Fibroblast of mammary gland (primary cell): ENCODE results near the gene SPATA17.

Experiments used
- DNase-seq: peaks from one replicate; pipeline ENCODE4 v3.0.0-alpha.2; 2010; ENCODE audit warnings: low read depth
- H3K4me3 ChIP-seq: 2 replicates; pipeline ENCODE4 v1.5.1; 2011; ENCODE audit warnings: low read depth, mild to moderate bottlenecking, low read length, moderate library complexity; ENCODE audit not compliant: control insufficient read depth
- CTCF ChIP-seq: conservative IDR thresholded peaks from 2 replicates; pipeline ENCODE4 v1.5.1; 2011; ENCODE audit warnings: low read depth, low read length, inconsistent platforms; ENCODE audit not compliant: control insufficient read depth, insufficient read depth

Gene SPATA17

GRCh38 chr1:217885181-217885580 lies 254.0 kb downstream of the SPATA17 start:
- H3K4me3 ChIP-seq: no peak overlapping the region
- DNase-seq: no peak
- TF ChIP-seq CTCF: no peak

- DNase-seq: no peak
- H3K4me3 ChIP-seq: no peak overlapping the region
- TF ChIP-seq CTCF: no peak
These were observed 257.2 kb downstream of the SPATA17 start for GRCh38 chr1:217888328-217888727.

GRCh38 chr1:217889401-217889800 lies 258.3 kb downstream of the SPATA17 start:
- no peak overlapping the region for H3K4me3 ChIP-seq
- peak; percentile 13 for TF ChIP-seq CTCF
- peak; percentile 3 for DNase-seq

- no peak for DNase-seq
- H3K4me3 ChIP-seq: no peak overlapping the region
- no peak for TF ChIP-seq CTCF
These were observed 260.8 kb downstream of the SPATA17 start for GRCh38 chr1:217891966-217892365.

GRCh38 chr1:217892750-217893149 lies 261.6 kb downstream of the SPATA17 start:
- peak; percentile 3 for DNase-seq
- TF ChIP-seq CTCF: no peak
- H3K4me3 ChIP-seq: no peak overlapping the region

GRCh38 chr1:217895841-217896240 lies 264.7 kb downstream of the SPATA17 start:
- DNase-seq: no peak
- H3K4me3 ChIP-seq: no peak overlapping the region
- TF ChIP-seq CTCF: no peak

GRCh38 chr1:217896490-217896889 lies 265.3 kb downstream of the SPATA17 start:
- DNase-seq: peak; percentile 32
- H3K4me3 ChIP-seq: no peak overlapping the region
- TF ChIP-seq CTCF: no peak
